GM18526 (cell line): ENCODE data around the gene TOX2.

ENCODE experiments used
- POLR2A ChIP-seq: IDR thresholded peaks from 3 replicates; pipeline ENCODE4 v1.6.1; 2011; ENCODE audit not compliant: insufficient read length; ENCODE audit errors: extremely low read depth

TOX2 gene

DNA sequence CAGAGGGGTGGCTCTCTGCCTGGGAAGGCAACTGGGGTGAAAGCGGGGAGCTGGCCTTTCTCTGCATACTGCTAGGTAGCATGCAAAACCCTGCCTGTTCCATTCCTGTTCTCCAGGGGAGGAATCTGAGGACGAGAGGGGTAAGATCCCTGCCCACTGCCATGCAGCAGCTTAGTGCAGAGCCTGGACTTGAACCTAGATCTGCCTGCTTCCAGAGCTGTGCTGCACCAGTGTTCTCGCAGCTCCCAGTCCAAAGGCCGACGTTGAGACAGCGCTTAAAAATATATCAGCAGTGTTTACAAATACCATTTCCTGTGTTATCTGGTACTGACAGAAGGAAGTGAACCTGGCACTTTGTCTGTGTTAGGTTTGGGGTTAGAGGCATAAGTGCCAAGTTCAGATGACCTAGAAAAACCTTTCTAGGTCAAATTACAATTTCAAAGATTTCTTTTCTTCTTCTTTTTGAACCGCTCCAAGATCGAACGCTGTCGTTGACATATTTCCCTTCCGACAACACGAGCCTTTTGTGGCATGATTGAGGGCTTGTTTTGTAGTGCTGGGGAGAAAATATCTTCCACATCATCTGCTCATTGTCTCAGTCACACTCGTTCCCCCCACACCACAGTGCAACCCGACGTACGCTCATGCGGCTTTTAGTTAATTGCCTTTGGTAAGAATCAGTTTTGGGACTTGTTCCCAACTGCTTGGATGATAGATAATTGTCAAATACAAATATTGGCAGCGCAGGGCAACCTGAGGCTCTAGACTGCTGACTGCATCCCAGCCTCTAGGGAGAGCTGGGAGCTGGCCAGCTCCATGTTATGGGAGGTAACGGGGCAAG lies 44.6 kb downstream of the TOX2 start:
- no peak for TF ChIP-seq POLR2A

DNA sequence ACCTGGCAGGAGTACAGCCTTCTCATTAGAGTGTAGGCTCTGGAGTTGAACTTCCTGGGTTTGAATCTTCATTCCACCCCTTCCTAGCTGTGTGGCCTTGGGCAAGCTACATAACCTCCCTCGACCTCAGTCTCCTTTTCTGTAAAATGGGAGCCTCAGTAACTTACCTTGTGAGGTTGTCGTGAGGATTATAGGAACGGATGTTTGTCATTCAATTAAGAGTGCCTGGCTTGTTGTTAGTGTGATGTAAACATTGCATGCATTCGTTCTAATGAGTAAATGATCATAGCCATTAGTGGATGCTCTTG lies 45.2 kb downstream of the TOX2 start:
- no peak for TF ChIP-seq POLR2A

DNA sequence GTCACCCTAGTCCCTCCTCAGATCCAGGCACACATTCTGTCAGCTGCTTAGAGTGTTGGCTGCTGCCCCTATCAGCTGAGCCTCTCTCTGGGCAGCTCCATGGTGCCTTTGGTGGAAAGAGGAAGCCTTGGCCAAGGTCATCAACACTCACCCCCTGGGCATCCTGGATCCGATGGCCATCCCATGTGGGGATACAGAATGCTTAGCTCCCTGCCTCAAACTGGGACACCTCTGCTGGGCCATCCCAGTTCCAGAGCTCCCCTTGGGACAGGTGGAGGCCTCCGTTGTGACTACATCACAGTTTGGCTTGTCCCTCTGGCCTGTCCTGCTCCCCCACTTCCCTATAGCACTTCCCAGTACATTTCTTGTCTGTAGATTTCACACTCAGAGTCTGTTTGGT lies 45.6 kb downstream of the TOX2 start:
- no peak for TF ChIP-seq POLR2A

DNA sequence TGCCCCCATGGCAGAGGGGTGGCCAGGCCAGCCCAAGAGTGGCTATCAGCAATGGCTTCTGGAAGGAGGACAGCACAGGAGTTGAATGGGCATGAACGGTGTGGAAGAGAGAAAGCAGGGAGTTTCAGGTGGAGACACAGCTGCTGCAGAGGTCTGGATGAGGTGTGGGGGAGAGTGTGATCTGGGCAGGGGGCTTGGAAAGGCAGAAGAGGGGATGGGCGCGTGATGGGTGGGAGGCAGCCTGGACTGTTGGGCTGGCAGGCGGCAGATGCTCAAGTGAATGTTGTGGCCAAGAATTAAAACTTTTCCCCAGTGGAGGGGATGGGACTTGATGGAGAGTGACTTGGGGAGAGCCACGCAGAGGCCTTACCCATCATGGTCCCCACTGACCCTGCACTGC lies 46.5 kb downstream of the TOX2 start:
- TF ChIP-seq POLR2A: no peak

DNA sequence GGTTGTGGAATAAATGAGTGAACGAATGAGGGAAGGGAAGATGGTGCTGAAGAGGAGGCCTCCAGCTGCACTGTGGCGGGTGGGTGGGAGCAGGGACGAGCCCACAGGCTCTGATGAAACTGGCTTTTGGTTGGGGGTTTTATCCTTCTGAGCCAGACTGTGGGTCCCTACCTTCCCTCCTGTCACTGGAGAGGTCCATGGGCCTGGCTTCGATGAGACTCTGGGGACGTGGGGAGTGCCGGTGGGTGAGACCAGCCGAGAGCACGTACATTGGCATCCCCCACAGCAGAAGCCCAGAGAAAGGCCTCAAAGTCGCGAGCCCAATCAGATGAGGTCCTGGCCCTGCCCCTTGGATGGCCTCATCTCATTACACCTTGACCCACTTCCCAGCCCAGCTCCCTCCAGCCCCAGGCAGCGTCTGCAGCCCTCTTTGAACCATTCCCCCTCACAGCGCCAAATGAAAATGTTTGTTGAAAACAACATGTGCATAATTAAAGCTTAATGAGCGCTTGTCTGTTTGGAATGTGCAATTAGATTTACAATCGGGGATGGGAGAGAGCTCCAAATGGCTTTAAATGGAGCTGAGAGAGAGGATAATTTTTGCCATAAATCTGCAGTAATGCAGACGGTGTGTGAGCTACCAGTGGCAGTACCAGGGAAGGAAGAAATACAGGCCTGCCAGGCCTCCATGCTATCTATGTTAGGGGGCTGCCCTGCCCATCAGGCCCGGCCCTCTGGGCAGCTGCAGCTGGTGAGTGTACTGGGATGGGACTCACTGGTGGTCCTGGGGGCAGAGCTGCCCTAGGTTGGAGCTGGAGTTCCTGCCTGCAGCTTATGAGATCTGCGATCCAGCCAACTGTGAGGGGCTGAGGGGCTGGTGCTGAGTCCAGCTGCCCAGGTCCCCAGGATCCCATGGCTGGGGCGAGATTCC lies 47.2 kb downstream of the TOX2 start:
- TF ChIP-seq POLR2A: no peak

DNA sequence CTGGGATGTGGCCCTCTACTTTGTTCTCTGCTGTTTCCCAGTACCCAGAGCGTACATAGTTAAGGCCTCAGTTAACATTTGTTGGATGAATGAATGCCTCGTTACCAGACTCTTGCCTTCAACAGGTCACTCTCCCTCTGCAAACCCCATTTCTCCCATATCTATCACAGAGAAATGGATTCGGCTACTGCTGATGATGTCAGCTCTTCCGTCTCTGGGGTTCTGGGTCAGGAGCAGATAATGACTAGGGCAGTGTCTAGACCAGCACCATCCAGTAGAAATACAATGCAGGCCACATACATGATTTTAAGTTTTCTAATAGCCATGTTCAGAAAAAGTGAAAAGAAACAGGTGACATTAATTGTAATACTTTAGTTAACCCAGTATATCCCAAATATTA lies 47.9 kb downstream of the TOX2 start:
- TF ChIP-seq POLR2A: no peak

DNA sequence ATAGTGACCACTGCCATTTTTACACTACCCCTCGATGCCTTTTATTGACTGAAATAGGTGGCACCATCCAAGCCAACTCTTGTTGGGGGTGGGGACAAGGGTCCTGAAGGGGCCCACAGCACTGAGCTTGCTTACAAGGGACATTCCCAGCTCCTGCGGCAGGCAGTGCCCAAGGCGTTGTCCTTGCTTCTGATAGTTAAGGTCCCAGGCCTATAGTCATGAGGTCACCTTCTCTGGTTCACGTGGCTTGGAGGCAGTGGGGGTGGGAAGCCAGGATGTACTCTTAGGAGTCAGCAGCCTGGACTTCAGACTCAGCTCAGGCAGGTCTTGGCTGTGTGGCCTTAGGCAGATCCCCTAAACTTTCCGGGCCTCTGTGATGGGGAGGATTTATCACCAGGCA lies 48.6 kb downstream of the TOX2 start:
- TF ChIP-seq POLR2A: no peak

DNA sequence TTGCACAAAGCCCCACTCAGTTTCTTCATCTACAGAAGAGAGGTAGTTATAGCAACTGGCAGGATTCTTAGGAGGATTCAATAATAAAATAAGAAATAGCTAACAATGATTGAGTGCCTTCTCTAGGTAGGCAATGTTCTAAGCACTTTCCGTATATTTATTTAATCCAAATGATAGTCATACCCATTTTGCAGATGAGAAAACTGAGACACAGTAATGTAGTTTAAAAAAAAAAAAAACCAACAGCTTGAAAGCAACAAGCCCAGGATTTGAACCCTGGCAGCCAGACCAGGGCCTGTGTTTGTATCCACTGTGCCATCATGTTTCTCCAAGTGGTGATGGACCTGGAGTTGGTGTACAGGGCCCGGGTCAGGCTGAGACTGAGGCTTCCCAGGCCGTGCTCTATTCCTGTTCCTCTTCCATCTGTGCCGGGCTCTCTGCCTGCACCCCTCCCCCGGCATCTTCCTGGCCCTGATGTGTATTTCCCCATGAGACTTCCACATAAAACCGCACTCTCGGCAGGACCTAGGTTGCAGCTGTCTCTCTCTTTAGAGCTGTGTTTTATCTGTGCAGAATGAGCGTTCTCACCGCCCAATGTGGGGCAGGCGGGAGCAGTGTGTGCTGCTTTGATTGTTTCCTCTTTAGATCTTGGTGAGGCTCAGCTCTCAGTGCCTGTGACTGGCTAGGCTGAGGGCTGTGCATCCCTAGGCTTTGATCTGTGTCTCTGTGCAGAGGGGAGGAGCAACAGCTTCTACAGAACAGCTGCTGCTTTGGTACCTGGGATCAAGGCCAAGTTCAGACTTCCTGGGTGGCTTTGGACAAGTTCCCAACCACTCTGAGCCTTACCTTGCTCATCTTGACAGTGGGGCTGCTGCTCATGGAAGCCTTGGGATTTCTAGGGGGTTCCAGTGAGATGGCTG lies 49.5 kb downstream of the TOX2 start:
- TF ChIP-seq POLR2A: no peak

DNA sequence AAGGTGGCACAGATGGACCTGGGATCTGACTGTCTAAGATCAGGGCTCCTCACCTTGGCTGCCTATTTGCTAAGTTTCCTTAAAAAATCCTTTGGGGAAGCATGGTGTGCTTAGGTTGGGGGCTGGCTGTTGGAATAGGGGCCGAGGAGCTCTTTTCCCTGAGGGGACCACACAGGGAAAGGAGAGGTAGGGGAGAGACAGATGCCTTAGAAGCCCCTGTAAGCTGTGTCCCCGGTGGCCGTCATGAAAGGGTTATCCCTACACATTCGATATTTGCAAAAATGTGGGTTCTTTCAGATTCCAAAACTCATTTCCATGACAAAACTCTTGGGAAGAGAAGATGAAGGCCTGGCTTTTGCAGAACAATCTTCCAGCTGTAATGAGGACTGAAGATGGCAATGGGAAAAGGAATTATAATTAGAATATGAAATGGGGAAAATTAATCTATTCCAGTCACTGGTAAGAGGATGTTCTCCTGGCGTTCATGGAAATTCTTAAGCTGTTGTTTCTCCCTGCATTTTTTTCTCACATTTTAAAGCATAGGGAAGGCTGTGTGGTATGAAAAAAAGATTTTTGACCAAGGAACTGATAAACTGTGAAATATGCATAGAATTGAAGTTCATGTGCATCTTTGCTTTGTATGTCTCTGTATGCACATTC lies 53.8 kb downstream of the TOX2 start:
- no peak for TF ChIP-seq POLR2A

DNA sequence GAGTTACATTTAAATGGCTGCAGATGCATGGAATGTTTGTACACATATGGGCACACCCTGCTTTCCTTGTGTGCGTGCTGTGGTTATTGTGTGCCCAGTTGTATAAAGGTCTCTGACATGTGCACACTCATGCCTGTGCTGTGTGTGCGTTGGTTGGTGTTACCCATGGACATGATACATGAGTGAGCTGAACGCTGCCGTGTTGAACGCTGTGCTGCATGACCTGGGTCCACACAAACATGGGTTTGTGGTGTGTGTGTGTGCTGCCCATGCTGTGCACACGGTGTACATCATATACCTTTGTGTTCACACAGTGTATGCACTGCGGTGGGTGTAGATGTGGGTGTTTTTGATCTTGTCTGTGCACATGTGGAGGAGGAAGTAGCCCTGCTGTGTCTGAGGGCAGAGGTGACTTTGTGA lies 54.4 kb downstream of the TOX2 start:
- TF ChIP-seq POLR2A: no peak

DNA sequence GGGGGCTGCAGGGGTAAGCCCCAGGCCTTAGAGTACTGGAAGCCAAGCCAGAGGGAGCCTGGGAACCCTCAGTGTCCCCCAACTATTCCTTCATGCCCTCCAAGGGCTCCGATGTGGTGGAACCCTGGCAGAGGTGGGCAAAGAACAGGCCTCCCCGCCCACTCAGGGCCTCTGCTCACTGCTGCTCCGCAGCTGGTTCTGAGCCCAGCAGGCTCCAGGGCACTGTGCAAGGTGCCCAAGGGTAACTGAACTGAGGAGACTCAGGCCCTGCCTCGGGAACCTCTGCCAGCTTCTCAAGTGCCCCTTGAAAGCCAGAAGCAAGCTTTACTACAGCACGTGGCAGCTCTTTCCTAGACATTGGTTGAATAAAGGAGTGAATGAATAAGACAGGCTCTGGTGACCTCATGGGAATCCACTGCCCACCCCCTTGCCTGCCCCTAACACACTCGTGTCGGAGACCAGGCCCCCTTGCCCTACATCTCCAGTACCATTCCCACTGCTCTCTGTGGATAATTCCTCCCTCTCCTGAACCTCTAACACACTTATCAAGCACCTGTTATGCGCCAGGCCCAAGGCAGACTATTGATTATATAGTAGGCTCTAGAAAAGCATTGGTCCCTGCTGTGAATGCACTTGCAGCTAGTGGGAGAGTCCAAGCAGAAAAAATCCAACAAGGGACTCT lies 55.0 kb downstream of the TOX2 start:
- no peak for TF ChIP-seq POLR2A

DNA sequence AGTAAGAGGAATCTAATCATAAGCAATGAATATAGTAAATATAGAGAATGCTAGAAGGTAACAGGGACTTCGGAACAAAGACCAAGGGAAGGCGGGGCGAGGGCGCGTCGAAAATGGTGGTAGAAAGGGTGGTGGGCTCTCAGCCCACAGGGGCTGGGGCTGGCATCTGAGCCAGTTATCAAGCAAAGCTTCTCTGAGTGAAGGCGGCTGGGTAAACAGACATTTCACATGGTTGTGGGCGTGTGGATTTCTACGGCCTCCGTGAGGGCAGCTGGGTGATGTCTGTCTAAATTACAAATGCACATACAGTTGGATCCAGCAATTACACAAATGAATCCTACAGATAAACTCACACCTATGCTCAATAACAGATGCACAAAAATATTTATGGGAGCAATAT lies 56.6 kb downstream of the TOX2 start:
- TF ChIP-seq POLR2A: no peak

DNA sequence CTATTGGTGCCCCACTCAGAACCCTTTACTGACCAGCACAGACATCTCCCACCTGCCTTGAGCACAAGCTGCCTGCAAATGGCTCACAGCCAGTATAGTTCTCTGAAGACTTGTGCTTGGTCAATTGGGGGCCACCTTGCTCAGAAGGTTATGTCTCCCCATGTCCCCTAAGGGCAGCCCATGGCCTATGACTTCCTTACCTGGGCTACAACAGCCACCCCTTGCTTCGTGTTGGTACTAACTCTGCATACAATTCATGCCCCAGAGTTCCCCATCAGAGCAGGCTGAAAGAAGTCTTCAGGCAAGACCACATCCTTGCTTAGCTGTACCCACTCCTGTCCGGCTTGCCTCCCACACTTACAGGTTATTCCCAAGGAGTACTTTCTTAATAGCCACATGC lies 57.4 kb downstream of the TOX2 start:
- TF ChIP-seq POLR2A: no peak

DNA sequence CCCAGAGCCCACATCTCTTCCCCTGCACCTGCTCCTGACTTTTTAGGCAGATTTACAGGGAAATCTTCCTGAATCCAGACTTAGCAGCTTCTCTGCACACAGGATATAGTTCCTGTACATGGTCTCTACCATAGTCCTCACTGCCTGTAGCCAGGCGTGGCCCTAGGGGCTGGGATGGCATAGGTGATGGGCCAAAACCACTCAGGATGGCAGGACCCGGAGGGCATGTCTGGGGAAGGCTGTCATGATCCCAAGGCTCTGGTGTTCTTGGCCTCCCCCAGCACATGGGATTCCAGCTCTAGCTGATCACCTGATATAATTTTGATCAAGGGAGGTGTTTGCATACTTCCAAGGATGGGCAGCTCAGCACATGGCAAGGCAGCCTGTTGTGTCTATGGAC lies 58.0 kb downstream of the TOX2 start:
- no peak for TF ChIP-seq POLR2A
